Suppressor macrophage treated with lipopolysaccharide for 4 hours (primary cell): ENCODE results near the gene TIMD4.
"Not testable (repeated sequence)": the region's sequence is repeated elsewhere in the genome, so short reads cannot be mapped to it uniquely, and the experiment has no call there.

ENCODE experiments used
- DNase-seq: peaks from one replicate; pipeline ENCODE4 v3.0.0-alpha.2; 2020

Gene TIMD4

GRCh38 chr5:156963125-156963524 is at the start of gene TIMD4:
TSS of gene TIMD4 (minus strand) at chr5:156963226. CDS start at chr5:156963198, 28 bp downstream.
- DNase-seq = peak; percentile 12

- DNase-seq = no peak
These were observed 43.2 kb upstream of the TIMD4 start for GRCh38 chr5:157006262-157006661.

- DNase-seq = no peak
These were observed 42.0 kb upstream of the TIMD4 start for GRCh38 chr5:157004893-157005551.

GRCh38 chr5:156991714-156992113 is 28.7 kb upstream of the TIMD4 start:
- DNase-seq = peak; percentile 34

GRCh38 chr5:156984064-156984463 is 21.0 kb upstream of the TIMD4 start:
- DNase-seq = no peak

- DNase-seq = peak; percentile 56
These were observed 18.5 kb upstream of the TIMD4 start for GRCh38 chr5:156981481-156981880.

GRCh38 chr5:156974328-156974727 is 11.3 kb upstream of the TIMD4 start:
- DNase-seq = peak; percentile 73

GRCh38 chr5:156971848-156972525 is 9.0 kb upstream of the TIMD4 start:
- DNase-seq = no peak

- DNase-seq = peak; percentile 27
These were observed 8.4 kb upstream of the TIMD4 start for GRCh38 chr5:156971415-156971814.

- not testable (repeated sequence) for DNase-seq
These were observed 4.4 kb upstream of the TIMD4 start for GRCh38 chr5:156967386-156967785.

GRCh38 chr5:156956321-156956720 is 6.7 kb downstream of the TIMD4 start:
- no peak for DNase-seq

- DNase-seq = no peak
These were observed 11.7 kb downstream of the TIMD4 start for GRCh38 chr5:156951359-156951758.

GRCh38 chr5:156950716-156951115 is 12.3 kb downstream of the TIMD4 start:
- no peak for DNase-seq

- no peak for DNase-seq
These were observed 13.6 kb downstream of the TIMD4 start for GRCh38 chr5:156949424-156949823.

- DNase-seq = no peak
These were observed 15.1 kb downstream of the TIMD4 start for GRCh38 chr5:156947925-156948324.

- no peak for DNase-seq
These were observed 21.0 kb downstream of the TIMD4 start for GRCh38 chr5:156942064-156942463.

GRCh38 chr5:156940462-156940861 is 22.6 kb downstream of the TIMD4 start:
- not testable (repeated sequence) for DNase-seq

- DNase-seq = no peak
These were observed 26.1 kb downstream of the TIMD4 start for GRCh38 chr5:156936972-156937371.

GRCh38 chr5:156934450-156935211 is 28.4 kb downstream of the TIMD4 start:
- DNase-seq = peak; percentile 33

- no peak for DNase-seq
These were observed 33.6 kb downstream of the TIMD4 start for GRCh38 chr5:156929366-156929948.

GRCh38 chr5:156927545-156927944 is 35.5 kb downstream of the TIMD4 start:
- DNase-seq = no peak

GRCh38 chr5:156925767-156926166 is 37.3 kb downstream of the TIMD4 start:
- not testable (repeated sequence) for DNase-seq

- peak; percentile 10 for DNase-seq
These were observed 40.7 kb downstream of the TIMD4 start for GRCh38 chr5:156922207-156922792.
